Measurements from ENCODE around the gene LMNA.

The LMNA gene

DNA sequence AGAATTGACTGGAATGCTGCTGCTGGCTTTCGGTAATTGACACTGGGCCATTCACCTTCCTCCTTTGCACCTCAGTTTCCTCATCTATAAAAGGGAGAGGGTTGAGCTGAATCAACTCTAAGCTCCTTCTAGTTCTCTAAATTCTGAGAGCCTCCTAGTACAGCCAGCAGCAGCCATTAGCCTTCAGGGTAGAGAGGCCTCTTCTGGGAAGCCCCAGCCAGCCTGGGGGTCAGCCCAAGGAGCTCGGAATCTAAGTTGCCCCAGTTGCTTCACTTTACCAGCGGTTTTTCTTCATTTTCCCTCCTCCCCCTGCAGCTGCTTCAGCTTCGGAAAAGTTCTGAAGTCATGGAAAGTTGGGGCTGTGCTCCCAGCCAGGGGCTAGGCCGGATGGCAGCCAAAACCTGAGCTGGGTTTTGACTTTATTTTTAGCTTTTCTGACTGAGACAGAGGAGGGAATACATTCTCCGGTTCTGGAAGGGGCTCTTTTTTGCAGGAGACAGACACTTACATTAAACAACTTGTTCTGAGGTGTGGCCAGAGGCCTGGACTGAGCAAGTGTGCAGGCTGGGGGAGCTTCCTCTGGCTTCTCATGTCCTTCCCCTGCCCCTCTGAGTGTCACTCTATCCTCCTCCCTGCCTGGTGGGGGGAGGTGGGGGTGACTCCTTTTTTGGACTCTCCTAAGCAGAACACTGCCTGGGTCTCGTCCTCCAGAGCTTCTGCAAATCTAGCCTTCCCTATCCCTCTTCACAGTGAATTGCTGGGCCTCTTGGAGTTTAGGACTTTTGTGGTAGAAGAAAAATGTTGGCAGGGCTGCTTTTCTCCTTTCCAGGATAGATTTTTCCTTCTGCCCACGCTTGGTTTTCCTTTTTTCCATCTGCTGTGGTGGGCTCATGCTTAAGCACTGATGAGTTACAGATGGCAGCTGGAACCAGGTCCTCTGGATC is 14.4 kb downstream of the LMNA start:
- Histone ChIP-seq H3K79me2 (ENCODE audit: insufficient read depth, low read length) (no peaks in the 10 kb centered on the region), H3K4me2 (ENCODE audit: insufficient read depth, low read length) (no peak overlapping the region), H3K4me1 (ENCODE audit: insufficient read depth, low read length) (peaks cover 23% of the 10 kb centered on the region), H3K4me3 (ENCODE audit: low read depth in 1 of 2, low read length in 2 of 2) (no peak overlapping the region), H3K9me3 (ENCODE audit: insufficient read depth, low read length, severe bottlenecking) (no peaks in the 10 kb centered on the region), H3K27me3 (ENCODE audit: insufficient read depth, low read length, poor library complexity) (peaks cover under 1% of the 10 kb centered on the region), H3K9ac (ENCODE audit: low read depth, low read length) (no peak overlapping the region), H3K27ac (ENCODE audit: low read length) (no peak overlapping the region), H4K20me1 (ENCODE audit: insufficient read depth, low read length) (peaks cover 26% of the 10 kb centered on the region), H3K36me3 (ENCODE audit: insufficient read depth, low read length) (no peaks in the 10 kb centered on the region), H2AFZ (ENCODE audit: low read depth, low read length) (no peak overlapping the region)
- TF ChIP-seq EZH2 (IDR thresholded peaks at IDR 0.05; ENCODE audit: borderline replicate concordance, low read depth, low read length, severe bottlenecking) (no peak), CTCF (IDR thresholded peaks at IDR 0.05; ENCODE audit: borderline replicate concordance, extremely low read depth, low read length, poor library complexity, severe bottlenecking) (no peak)
- no peak for ATAC-seq (ENCODE audit: insufficient read depth, low read depth)
- DNase-seq: no peak

DNA sequence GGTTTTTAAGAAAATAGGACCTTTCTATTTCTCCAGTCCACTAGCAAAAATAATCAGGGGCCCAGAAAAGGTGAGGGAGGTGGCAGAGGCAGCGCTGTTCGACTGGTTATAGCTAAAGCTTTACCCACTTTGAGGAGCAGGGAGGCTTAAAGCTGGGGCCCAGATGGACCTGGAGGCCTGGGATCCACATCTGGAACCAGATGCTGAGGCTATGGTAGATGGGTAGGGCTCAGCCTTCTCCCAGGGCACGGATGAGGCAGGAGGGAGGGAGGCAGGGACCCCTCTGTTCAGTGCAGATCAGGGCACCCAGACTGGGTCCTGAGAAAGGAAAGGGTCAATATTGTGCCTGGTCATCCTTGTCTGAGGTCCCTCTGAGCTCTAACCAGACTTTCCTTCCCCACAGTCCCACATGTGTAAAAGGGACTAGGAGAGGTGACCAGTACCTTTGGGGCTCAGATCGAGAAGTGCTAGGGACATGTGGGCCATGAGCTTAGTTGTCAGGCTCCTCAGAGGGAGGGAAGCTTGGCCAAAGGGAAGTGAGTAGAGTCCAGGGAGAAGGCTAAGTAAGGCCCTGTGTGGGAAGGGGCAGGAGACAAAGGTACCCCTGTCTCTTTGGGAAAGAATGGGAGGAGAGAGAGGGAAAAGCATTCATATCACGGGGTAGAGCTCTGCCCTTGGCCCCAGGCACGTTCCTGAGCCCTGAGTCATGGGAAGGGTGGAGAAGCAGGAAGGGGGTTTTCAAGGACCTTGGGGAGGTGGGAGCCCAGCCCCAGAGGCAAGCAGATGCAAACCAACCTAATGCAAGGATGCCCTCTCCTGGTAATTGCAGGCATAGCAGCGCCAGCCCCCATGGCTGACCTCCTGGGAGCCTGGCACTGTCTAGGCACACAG is 15.4 kb downstream of the LMNA start:
- Histone ChIP-seq H3K9ac (ENCODE audit: low read depth, low read length) (no peak overlapping the region), H3K27me3 (ENCODE audit: insufficient read depth, low read length, poor library complexity) (no peaks in the 10 kb centered on the region), H3K4me2 (ENCODE audit: insufficient read depth, low read length) (no peak overlapping the region), H3K9me3 (ENCODE audit: insufficient read depth, low read length, severe bottlenecking) (no peaks in the 10 kb centered on the region), H3K27ac (ENCODE audit: low read length) (no peak overlapping the region), H2AFZ (ENCODE audit: low read depth, low read length) (no peak overlapping the region), H3K36me3 (ENCODE audit: insufficient read depth, low read length) (no peaks in the 10 kb centered on the region), H4K20me1 (ENCODE audit: insufficient read depth, low read length) (peaks cover 24% of the 10 kb centered on the region), H3K4me3 (ENCODE audit: low read depth in 1 of 2, low read length in 2 of 2) (no peak overlapping the region), H3K4me1 (ENCODE audit: insufficient read depth, low read length) (peaks cover 23% of the 10 kb centered on the region), H3K79me2 (ENCODE audit: insufficient read depth, low read length) (no peaks in the 10 kb centered on the region)
- TF ChIP-seq CTCF (IDR thresholded peaks at IDR 0.05; ENCODE audit: borderline replicate concordance, extremely low read depth, low read length, poor library complexity, severe bottlenecking) (peak; percentile 99), EZH2 (IDR thresholded peaks at IDR 0.05; ENCODE audit: borderline replicate concordance, low read depth, low read length, severe bottlenecking) (no peak)
- ATAC-seq (ENCODE audit: insufficient read depth, low read depth): peak; percentile 49
- peak; percentile 74 for DNase-seq

DNA sequence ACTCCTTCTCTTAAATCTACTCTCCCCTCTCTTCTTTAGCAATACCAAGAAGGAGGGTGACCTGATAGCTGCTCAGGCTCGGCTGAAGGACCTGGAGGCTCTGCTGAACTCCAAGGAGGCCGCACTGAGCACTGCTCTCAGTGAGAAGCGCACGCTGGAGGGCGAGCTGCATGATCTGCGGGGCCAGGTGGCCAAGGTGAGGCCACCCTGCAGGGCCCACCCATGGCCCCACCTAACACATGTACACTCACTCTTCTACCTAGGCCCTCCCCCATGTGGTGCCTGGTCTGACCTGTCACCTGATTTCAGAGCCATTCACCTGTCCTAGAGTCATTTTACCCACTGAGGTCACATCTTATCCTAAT is 16.0 kb downstream of the LMNA start:
- no peaks in the 10 kb centered on the region for H3K36me3 ChIP-seq (ENCODE audit: insufficient read depth, low read length)
- H3K4me1 ChIP-seq (ENCODE audit: insufficient read depth, low read length): peaks cover 23% of the 10 kb centered on the region
- no peak overlapping the region for H3K9ac ChIP-seq (ENCODE audit: low read depth, low read length)
- H3K27ac ChIP-seq (ENCODE audit: low read length): no peak overlapping the region
- H3K4me2 ChIP-seq (ENCODE audit: insufficient read depth, low read length): no peak overlapping the region
- no peak overlapping the region for H3K4me3 ChIP-seq (ENCODE audit: low read depth in 1 of 2, low read length in 2 of 2)
- no peak overlapping the region for H2AFZ ChIP-seq (ENCODE audit: low read depth, low read length)
- no peak for TF ChIP-seq CTCF (IDR thresholded peaks at IDR 0.05; ENCODE audit: borderline replicate concordance, extremely low read depth, low read length, poor library complexity, severe bottlenecking)
- no peak for TF ChIP-seq EZH2 (IDR thresholded peaks at IDR 0.05; ENCODE audit: borderline replicate concordance, low read depth, low read length, severe bottlenecking)
- H4K20me1 ChIP-seq (ENCODE audit: insufficient read depth, low read length): peaks cover 21% of the 10 kb centered on the region
- no peaks in the 10 kb centered on the region for H3K9me3 ChIP-seq (ENCODE audit: insufficient read depth, low read length, severe bottlenecking)
- DNase-seq (no peak), ATAC-seq (ENCODE audit: insufficient read depth, low read depth) (no peak)
- H3K27me3 ChIP-seq (ENCODE audit: insufficient read depth, low read length, poor library complexity): no peaks in the 10 kb centered on the region
- no peaks in the 10 kb centered on the region for H3K79me2 ChIP-seq (ENCODE audit: insufficient read depth, low read length)

All from DND-41 (cell line).